Regular cardiac myocyte (primary cell): Measurements from ENCODE around the gene PNMA8B. TPM values are rescaled to one million over a fixed set of nuclear protein-coding genes. Genes with fewer than 3 reads are reported as not detected.

Source experiments
- total RNA-seq: library from RNA; depleted of rRNA; stranded (reverse); fragments of >200 nt; gene quantifications from 2 replicates; pipeline ENCODE4 v1.2.3, GENCODE V29; 2014

PNMA8B gene
- total RNA-seq, result 0.19 and 1.4 TPM in 2 replicates

DNA sequence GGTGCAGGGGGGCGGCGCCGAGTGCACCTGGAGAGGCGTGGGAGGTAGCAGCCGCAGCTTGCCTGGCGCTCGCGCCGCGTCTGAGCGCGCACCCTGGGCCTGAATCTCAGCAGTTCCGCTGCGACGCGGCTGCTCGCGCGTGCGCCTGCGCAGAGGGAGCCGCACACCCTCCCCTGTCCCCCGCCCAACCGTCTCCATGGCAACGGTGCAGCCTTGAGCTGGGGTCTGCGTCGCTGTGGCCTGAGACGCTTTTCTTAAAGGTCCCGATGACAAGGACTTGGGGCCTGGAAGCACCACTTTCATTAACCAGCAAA is at the start of gene PNMA8B:
TSS of gene PNMA8B (minus strand) at position 82 of the 314 bp plus-strand sequence. CDS start 402 bp downstream, outside the sequence.

GRCh38 chr19:46471116-46471733 is 24.4 kb downstream of the PNMA8B start, which contains the start of gene PNMA8A:
Gene PNMA8A (minus strand): TSS chr19:46471563. CDS start chr19:46471035, 528 bp downstream.

Other genes starting within 250 kb of the PNMA8B start
- under 0.01 and 1.1 TPM in 2 replicates for gene HIF3A, start 198.8 kb downstream of the PNMA8B start, total RNA-seq
- 33.0 and 79.9 TPM in 2 replicates for gene PPP5C, start 148.8 kb downstream of the PNMA8B start, total RNA-seq
- gene CCDC8, start 82.3 kb downstream of the PNMA8B start, total RNA-seq, result 12.8 and 21.1 TPM in 2 replicates
- 0.19 and 0.28 TPM in 2 replicates for gene PNMA8C, start 66.9 kb downstream of the PNMA8B start, total RNA-seq
- 0.77 and 2.8 TPM in 2 replicates for gene PNMA8A, start 24.3 kb downstream of the PNMA8B start, total RNA-seq
- gene CALM3, start 105.5 kb upstream of the PNMA8B start, total RNA-seq, result 179 and 296 TPM in 2 replicates
- gene PTGIR, start 129.2 kb upstream of the PNMA8B start, total RNA-seq, result 7.5 and 16.3 TPM in 2 replicates
- not detected in 2 replicates for gene GNG8, start 140.3 kb upstream of the PNMA8B start, total RNA-seq
- 2.9 and 5.9 TPM in 2 replicates for gene DACT3, start 165.3 kb upstream of the PNMA8B start, total RNA-seq
- 11.3 and 18.8 TPM in 2 replicates for gene PRKD2, start 221.2 kb upstream of the PNMA8B start, total RNA-seq